Measurements from ENCODE around the gene ABHD10.

ABHD10 gene

DNA sequence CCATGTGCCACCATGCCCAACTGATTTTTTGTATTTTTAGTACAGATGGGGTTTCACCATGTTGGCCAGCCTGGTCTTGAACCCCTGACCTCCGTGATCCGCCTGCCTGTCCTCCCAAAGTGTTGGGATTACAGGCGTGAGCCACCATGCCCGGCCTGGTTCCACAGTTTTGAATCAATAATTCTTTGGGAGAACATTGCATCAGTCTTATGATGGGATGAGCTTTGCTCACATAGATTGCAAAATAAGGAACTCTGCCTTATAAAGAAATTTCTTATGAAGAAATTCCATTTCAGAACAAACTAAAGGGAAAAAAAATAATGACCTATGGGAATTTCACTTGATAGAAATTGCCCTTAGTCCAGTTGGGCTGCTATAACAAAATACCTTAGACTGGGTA is 39.9 kb downstream of the ABHD10 start:
- no peaks in the 10 kb centered on the region for H3K27me3 ChIP-seq (ENCODE audit: insufficient read depth, low read length, poor library complexity)
- no peak for ATAC-seq (ENCODE audit: insufficient read depth, low read depth)
- TF ChIP-seq EZH2 (IDR thresholded peaks at IDR 0.05; ENCODE audit: borderline replicate concordance, low read depth, low read length, severe bottlenecking): no peak
- no peak for TF ChIP-seq CTCF (IDR thresholded peaks at IDR 0.05; ENCODE audit: borderline replicate concordance, extremely low read depth, low read length, poor library complexity, severe bottlenecking)

GRCh38 chr3:112019716-112020115 is 40.9 kb downstream of the ABHD10 start:
- H3K36me3 ChIP-seq (ENCODE audit: insufficient read depth, low read length): no peaks in the 10 kb centered on the region
- DNase-seq (no peak), ATAC-seq (ENCODE audit: insufficient read depth, low read depth) (no peak)
- H3K4me1 ChIP-seq (ENCODE audit: insufficient read depth, low read length): no peaks in the 10 kb centered on the region
- H2AFZ ChIP-seq (ENCODE audit: low read depth, low read length): no peak overlapping the region
- TF ChIP-seq EZH2 (IDR thresholded peaks at IDR 0.05; ENCODE audit: borderline replicate concordance, low read depth, low read length, severe bottlenecking) (no peak), CTCF (IDR thresholded peaks at IDR 0.05; ENCODE audit: borderline replicate concordance, extremely low read depth, low read length, poor library complexity, severe bottlenecking) (no peak)
- no peak overlapping the region for H3K4me3 ChIP-seq (ENCODE audit: low read depth in 1 of 2, low read length in 2 of 2)
- no peaks in the 10 kb centered on the region for H3K9me3 ChIP-seq (ENCODE audit: insufficient read depth, low read length, severe bottlenecking)
- H3K79me2 ChIP-seq (ENCODE audit: insufficient read depth, low read length): no peaks in the 10 kb centered on the region
- no peak overlapping the region for H3K9ac ChIP-seq (ENCODE audit: low read depth, low read length)
- H4K20me1 ChIP-seq (ENCODE audit: insufficient read depth, low read length): no peaks in the 10 kb centered on the region
- no peak overlapping the region for H3K4me2 ChIP-seq (ENCODE audit: insufficient read depth, low read length)
- no peaks in the 10 kb centered on the region for H3K27me3 ChIP-seq (ENCODE audit: insufficient read depth, low read length, poor library complexity)
- no peak overlapping the region for H3K27ac ChIP-seq (ENCODE audit: low read length)

More for the DNA sequence above, 39.9 kb downstream of the ABHD10 start:
- no peak overlapping the region for H3K27ac ChIP-seq (ENCODE audit: low read length)
- H3K4me2 ChIP-seq (ENCODE audit: insufficient read depth, low read length): no peak overlapping the region
- H3K36me3 ChIP-seq (ENCODE audit: insufficient read depth, low read length): no peaks in the 10 kb centered on the region
- H3K4me3 ChIP-seq (ENCODE audit: low read depth in 1 of 2, low read length in 2 of 2): no peak overlapping the region
- no peak for DNase-seq
- no peaks in the 10 kb centered on the region for H3K9me3 ChIP-seq (ENCODE audit: insufficient read depth, low read length, severe bottlenecking)
- H4K20me1 ChIP-seq (ENCODE audit: insufficient read depth, low read length): no peaks in the 10 kb centered on the region
- no peak overlapping the region for H3K9ac ChIP-seq (ENCODE audit: low read depth, low read length)
- H3K79me2 ChIP-seq (ENCODE audit: insufficient read depth, low read length): no peaks in the 10 kb centered on the region
- no peaks in the 10 kb centered on the region for H3K4me1 ChIP-seq (ENCODE audit: insufficient read depth, low read length)
- no peak overlapping the region for H2AFZ ChIP-seq (ENCODE audit: low read depth, low read length)

DNA sequence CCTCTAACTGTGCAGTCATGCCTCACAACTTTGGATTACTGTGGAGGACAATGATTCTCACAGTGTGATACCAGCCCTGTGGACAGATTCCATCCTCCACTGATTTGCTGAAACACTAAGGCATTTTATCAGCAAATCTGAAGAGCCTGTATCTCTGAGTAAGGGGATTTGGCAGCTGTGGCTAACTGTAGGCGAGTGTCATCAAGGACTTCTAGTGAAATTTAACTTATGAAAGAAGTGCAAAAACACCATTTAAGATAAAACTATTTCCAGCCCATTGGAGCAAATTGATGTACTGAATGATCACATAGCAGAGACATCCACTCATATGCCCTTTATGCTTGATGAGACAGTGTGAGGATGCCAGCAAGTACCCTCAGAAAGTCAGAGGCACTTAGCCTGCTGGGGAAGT is 41.9 kb downstream of the ABHD10 start:
- TF ChIP-seq EZH2 (IDR thresholded peaks at IDR 0.05; ENCODE audit: borderline replicate concordance, low read depth, low read length, severe bottlenecking): no peak
- no peak for TF ChIP-seq CTCF (IDR thresholded peaks at IDR 0.05; ENCODE audit: borderline replicate concordance, extremely low read depth, low read length, poor library complexity, severe bottlenecking)
- no peak for DNase-seq

GRCh38 chr3:112027142-112027541 is 48.3 kb downstream of the ABHD10 start:
- Histone ChIP-seq H3K27ac (ENCODE audit: low read length) (no peak overlapping the region), H3K79me2 (ENCODE audit: insufficient read depth, low read length) (no peaks in the 10 kb centered on the region), H4K20me1 (ENCODE audit: insufficient read depth, low read length) (no peaks in the 10 kb centered on the region), H3K27me3 (ENCODE audit: insufficient read depth, low read length, poor library complexity) (no peaks in the 10 kb centered on the region), H3K4me2 (ENCODE audit: insufficient read depth, low read length) (no peak overlapping the region), H2AFZ (ENCODE audit: low read depth, low read length) (no peak overlapping the region), H3K36me3 (ENCODE audit: insufficient read depth, low read length) (no peaks in the 10 kb centered on the region), H3K4me1 (ENCODE audit: insufficient read depth, low read length) (no peaks in the 10 kb centered on the region), H3K4me3 (ENCODE audit: low read depth in 1 of 2, low read length in 2 of 2) (no peak overlapping the region), H3K9ac (ENCODE audit: low read depth, low read length) (no peak overlapping the region), H3K9me3 (ENCODE audit: insufficient read depth, low read length, severe bottlenecking) (no peaks in the 10 kb centered on the region)
- no peak for ATAC-seq (ENCODE audit: insufficient read depth, low read depth)
- TF ChIP-seq CTCF (IDR thresholded peaks at IDR 0.05; ENCODE audit: borderline replicate concordance, extremely low read depth, low read length, poor library complexity, severe bottlenecking): no peak
- TF ChIP-seq EZH2 (IDR thresholded peaks at IDR 0.05; ENCODE audit: borderline replicate concordance, low read depth, low read length, severe bottlenecking): no peak
- no peak for DNase-seq

More for the DNA sequence above, 41.9 kb downstream of the ABHD10 start:
- Histone ChIP-seq H3K4me2 (ENCODE audit: insufficient read depth, low read length) (no peak overlapping the region), H4K20me1 (ENCODE audit: insufficient read depth, low read length) (no peaks in the 10 kb centered on the region), H3K9me3 (ENCODE audit: insufficient read depth, low read length, severe bottlenecking) (no peaks in the 10 kb centered on the region), H3K79me2 (ENCODE audit: insufficient read depth, low read length) (no peaks in the 10 kb centered on the region), H3K4me1 (ENCODE audit: insufficient read depth, low read length) (no peaks in the 10 kb centered on the region), H3K27me3 (ENCODE audit: insufficient read depth, low read length, poor library complexity) (no peaks in the 10 kb centered on the region), H3K36me3 (ENCODE audit: insufficient read depth, low read length) (no peaks in the 10 kb centered on the region), H3K4me3 (ENCODE audit: low read depth in 1 of 2, low read length in 2 of 2) (no peak overlapping the region), H2AFZ (ENCODE audit: low read depth, low read length) (no peak overlapping the region), H3K9ac (ENCODE audit: low read depth, low read length) (no peak overlapping the region), H3K27ac (ENCODE audit: low read length) (no peak overlapping the region)
- ATAC-seq (ENCODE audit: insufficient read depth, low read depth): no peak

Data from DND-41 (cell line).